Stimulated activated CD4-positive, alpha-beta T cell treated with anti-CD3 and anti-CD28 coated beads, TNF-alpha, amount 100 ng/mL, for 1 hour (primary cell): ENCODE data around the gene NTSR1.

Source experiments
- DNase-seq, 3 donors: peaks; one replicate each; pipeline ENCODE4 v3.0.0-alpha.2; 2020; ENCODE audit warnings: low read depth in 3 of 3, low spot score in 1 of 3

The NTSR1 gene

DNA sequence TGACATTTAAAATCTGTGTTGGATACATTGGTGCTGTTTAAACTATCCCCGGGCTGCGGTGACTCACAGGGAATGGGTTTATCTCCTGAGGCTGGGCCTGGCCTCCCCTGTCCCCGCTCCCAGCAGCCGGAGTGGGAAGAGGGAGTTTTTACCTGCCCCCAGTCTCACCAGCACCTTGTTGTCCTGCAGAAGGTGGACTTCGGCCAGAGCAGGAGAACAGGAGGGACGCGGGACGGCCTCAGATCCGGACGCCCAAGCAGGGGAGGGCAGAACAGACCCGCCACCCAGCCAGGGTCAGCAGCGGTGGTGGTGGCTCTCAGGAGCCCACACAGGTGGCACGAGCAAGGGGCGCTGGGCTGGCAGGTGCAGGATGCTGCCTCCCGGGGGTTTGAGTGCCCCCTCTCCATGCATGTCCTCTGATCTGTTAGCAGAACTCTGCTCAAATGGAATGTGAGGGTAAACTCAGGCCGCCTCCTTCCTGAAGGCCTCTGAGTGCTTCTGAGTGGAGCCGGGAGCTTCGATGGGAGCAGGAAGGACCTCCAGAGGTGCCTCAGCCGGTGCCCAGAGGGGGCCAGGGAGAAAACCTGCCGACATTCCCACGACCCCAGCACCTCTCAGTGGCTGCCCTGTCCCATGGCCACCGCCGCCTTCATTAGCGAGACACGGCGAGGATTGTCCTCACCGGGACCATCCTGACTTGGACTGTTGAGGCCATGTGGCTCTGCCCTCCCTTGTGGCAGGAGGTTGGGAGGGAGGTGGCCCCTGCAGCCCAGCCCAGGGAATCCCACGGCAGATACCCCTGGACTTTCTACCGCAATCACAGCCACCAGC lies 44.2 kb downstream of the NTSR1 start:
- DNase-seq, result no peak

DNA sequence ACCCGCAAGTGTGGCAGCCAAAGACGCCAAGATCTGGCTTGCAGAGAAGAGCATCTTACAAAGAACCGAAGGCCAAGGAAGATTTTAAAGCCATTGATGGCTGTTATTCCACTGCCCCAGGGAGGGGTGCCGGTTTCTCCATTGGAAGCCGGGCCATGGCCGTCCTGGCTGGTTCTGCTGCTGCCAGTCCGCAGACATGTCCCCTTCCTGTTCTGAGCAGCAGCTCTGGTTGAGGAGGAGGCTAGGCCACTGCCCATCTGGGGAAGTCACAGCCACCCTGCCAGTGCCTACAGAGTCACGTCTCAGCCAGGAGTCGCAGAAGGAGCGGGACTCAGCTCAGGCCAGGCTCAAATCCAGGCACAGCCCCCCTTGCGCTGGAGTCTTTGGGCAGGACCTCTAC lies 45.0 kb downstream of the NTSR1 start:
- DNase-seq, result no peak

- no peak for DNase-seq
Observed at GRCh38 chr20:62754122-62754990, 45.7 kb downstream of the NTSR1 start.

DNA sequence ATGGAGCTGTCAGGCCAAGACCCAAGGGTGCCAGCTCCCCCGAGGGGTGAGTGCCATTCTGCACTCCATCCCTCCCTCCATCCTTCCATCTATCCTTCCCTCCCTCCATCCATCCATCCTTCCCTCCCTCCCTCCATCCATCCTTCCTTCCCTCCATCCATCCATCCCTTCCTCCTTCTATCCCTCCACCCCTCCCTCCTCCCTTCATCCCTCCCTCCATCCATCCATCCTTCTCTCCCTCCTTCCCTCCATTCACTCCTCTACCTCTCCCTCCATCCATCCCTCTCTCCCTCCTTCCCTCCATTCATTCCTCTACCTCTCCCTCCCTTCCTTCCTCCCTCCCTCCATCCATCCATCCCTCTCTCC lies 46.3 kb downstream of the NTSR1 start:
- DNase-seq, result no peak

DNA sequence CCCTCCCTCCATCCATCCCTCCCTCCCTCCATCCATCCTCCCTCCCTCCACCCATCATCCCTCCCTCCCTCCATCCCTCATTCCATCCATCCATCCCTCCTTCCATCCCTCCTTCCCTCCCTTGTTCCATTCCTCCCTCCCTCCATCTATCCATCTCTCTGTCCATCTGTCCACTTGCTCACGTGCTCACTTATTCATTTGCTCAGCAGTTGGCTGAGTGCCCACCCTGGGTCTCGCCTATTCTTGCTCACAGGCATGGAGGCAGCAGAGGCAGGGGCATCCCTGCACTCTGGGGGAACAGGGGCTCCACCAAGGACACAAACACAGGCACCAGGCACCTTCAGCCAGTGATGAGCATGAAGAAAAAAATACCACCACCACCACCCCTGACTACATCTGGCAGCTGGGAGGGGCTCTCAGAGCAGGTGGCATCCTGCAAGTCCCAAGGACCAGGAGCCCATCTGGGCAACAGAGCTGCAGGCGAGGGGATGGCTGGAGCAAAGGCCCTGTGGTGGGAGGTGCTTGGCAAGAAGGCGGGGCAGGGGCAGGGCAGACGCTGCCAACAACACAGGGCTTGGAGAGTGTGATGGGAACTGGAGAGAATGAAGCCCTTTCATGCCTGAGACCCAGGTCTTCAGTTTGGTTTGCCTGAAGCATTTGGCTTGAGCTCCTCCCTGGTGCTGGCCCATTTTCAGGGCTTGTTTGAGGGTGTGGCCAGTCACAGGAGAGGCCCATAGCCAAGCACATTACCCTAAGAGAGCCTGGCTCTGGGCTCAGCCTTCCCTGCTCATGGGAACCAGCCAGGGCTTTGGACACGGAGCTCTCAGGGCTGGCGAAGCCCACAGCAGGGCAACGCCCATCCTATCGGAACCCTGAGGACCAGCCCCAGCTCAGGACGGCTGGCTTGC lies 47.4 kb downstream of the NTSR1 start:
- DNase-seq, result no peak

GRCh38 chr20:62758226-62758912 lies 49.7 kb downstream of the NTSR1 start:
- DNase-seq, result no peak

DNA sequence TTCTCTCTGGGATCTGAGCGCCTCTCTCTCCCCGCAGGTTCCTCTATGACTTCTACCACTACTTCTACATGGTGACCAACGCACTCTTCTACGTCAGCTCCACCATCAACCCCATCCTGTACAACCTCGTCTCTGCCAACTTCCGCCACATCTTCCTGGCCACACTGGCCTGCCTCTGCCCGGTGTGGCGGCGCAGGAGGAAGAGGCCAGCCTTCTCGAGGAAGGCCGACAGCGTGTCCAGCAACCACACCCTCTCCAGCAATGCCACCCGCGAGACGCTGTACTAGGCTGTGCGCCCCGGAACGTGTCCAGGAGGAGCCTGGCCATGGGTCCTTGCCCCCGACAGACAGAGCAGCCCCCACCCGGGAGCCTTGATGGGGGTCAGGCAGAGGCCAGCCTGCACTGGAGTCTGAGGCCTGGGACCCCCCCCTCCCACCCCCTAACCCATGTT lies 51.4 kb downstream of the NTSR1 start:
- DNase-seq, result no peak

DNA sequence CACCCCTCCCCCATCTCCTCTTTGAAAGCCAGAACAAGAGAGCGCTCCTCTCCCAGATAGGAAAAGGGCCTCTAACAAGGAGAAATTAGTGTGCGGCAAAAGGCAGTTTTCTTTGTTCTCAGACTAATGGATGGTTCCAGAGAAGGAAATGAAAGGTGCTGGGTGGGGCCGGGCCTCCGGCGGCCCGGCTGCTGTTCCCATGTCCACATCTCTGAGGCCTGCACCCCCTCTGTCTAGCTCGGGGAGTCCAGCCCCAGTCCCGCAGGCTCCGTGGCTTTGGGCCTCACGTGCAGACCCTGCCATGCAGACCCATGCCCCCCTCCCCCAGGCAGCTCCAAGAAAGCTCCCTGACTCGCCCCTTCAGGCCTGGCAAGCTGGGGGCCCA lies 51.8 kb downstream of the NTSR1 start:
- DNase-seq, result no peak

DNA sequence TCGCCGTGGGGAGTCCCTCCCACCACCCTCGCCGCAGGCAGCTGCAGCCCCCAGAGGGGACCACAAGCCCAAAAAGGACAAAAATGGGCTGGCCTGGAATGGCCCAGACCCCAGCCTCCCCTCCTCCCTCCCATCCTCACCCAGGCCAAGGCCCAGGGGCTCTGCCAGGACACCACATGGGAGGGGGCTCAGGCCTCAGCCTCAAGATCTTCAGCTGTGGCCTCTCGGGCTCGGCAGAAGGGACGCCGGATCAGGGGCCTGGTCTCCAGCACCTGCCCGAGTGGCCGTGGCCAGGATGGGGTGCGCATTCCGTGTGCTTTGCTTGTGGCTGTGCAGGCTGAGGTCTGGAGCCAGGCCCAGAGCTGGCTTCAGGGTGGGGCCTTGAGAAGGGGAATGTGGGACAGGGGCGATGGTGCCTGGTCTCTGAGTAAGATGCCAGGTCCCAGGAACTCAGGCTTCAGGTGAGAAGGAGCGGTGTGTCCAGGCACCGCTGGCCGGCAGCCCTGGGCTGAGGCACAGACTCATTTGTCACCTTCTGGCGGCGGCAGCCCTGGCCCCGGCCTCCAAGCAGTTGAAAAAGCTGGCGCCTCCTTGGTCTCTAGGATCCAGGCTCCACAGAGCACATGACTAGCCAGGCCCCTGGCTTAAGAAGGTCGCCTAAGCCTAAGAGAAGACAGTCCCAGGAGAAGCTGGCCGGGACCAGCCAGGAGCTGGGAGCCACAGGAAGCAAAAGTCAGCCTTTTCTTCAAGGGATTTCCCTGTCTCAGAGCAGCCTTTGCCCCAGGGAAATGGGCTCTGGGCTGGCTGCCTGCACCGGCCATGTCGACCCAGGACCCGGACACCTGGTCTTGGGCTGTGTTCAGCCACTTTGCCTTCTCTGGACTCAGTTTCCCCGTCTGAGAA lies 52.5 kb downstream of the NTSR1 start:
- no peak for DNase-seq

DNA sequence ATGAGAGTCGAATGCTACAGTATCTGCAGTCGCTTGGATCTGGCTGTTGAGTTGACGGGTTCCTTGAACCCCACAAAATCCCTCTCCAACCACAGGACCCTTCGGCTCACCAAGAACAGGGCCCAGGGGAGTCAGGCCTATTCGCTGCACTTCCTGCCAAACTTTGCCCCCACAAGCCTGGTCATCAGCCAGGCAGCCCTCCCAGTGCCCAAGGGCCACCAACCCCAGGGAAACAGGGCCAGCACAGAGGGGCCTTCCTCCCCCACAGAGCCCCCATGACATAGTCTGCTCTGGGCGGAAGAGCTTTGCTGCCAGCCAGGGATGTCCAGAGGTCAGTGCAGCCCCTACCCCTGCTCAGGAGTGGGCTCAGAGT lies 53.1 kb downstream of the NTSR1 start:
- no peak for DNase-seq

GRCh38 chr20:62762376-62762775 lies 53.7 kb downstream of the NTSR1 start:
- DNase-seq, result no peak

DNA sequence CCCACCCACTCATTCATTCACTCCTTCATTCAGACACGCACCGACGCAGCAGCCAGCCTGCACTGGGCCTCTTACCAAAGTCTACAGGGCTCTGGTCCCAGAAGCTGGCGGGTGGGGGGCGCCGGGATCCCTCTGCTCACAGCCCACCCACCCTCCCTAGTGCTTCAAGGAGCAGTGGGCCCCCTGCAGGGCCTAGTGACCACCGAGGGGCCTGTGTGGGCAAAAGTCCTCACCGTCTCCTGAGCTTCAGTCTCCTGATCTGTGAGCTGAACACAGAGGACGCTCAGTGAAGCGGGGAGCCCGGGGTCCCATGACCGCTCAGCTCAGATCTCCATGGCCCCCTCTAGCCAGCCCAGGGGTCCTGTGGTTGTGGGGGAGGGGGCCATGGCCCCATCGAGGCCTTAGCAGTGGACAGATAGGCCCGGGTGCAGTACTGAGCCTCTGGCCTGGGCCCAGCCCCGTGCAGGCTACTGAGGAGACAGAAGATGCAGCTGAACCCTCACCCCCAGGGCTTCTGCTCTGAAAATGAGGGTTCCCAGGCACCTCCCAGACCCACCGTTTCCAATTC lies 54.2 kb downstream of the NTSR1 start:
- DNase-seq, result no peak

- DNase-seq, result no peak
Observed at GRCh38 chr20:62763404-62763803, 54.8 kb downstream of the NTSR1 start.

GRCh38 chr20:62764156-62764935 lies 55.7 kb downstream of the NTSR1 start:
- no peak for DNase-seq

GRCh38 chr20:62765021-62765420 lies 56.4 kb downstream of the NTSR1 start:
- DNase-seq, result no peak

- no peak for DNase-seq
Observed at GRCh38 chr20:62765432-62766070, 56.9 kb downstream of the NTSR1 start.

DNA sequence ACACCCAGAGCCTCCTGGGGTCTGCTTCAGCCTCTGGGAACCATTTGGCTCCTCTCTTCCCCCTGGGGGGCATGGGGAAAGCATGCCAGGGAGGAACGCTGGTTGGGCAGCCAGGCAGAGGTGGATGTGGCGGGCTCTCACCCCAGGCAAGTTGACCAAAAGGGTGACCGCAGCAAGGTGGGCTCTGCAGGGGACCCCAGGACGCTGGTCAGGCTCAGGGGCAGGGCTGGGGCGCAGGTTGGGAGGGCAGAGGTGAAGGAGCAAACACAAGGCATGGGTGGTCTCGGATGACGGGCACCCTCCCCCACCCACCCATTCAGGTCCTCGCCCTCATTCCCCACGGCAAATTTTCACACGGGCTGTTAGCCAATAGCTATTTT lies 57.4 kb downstream of the NTSR1 start:
- DNase-seq, result no peak

- DNase-seq, result no peak
Observed at GRCh38 chr20:62766716-62767115, 58.1 kb downstream of the NTSR1 start.
